Stimulated activated CD4-positive, alpha-beta T cell treated with anti-CD3 and anti-CD28 coated beads, Interleukin-4, amount 100 ng/mL, for 48 hours (primary cell): ENCODE results near the gene FASTKD1.
"Not testable (repeated sequence)": the region's sequence is repeated elsewhere in the genome, so short reads cannot be mapped to it uniquely, and the experiment has no call there.

Experiments used
- DNase-seq, 2 donors: peaks; one replicate each; pipeline ENCODE4 v3.0.0-alpha.2; 2020; ENCODE audit warnings: low read depth in 2 of 2

FASTKD1 gene

GRCh38 chr2:169573160-169573973 is at the start of gene FASTKD1:
Gene FASTKD1, minus strand, starts transcription at chr2:169573865. Its CDS starts 1,836 bp downstream, at chr2:169572029.
- DNase-seq = peak; percentile 80 to 86

GRCh38 chr2:169623235-169623634 is 49.6 kb upstream of the FASTKD1 start:
- no peak for DNase-seq

- no peak for DNase-seq
Measured at GRCh38 chr2:169620509-169620908, 46.8 kb upstream of the FASTKD1 start.

GRCh38 chr2:169619946-169620345 is 46.3 kb upstream of the FASTKD1 start:
- no peak for DNase-seq

- DNase-seq = not testable (repeated sequence)
Measured at GRCh38 chr2:169615982-169616381, 42.3 kb upstream of the FASTKD1 start.

GRCh38 chr2:169613876-169614275 is 40.2 kb upstream of the FASTKD1 start:
- no peak for DNase-seq

GRCh38 chr2:169609264-169609663 is 35.6 kb upstream of the FASTKD1 start:
- no peak for DNase-seq

GRCh38 chr2:169599568-169599967 is 25.9 kb upstream of the FASTKD1 start:
- no peak for DNase-seq

- no peak for DNase-seq
Measured at GRCh38 chr2:169598982-169599381, 25.3 kb upstream of the FASTKD1 start.

- not testable (repeated sequence) for DNase-seq
Measured at GRCh38 chr2:169596546-169596945, 22.9 kb upstream of the FASTKD1 start.

- no peak for DNase-seq
Measured at GRCh38 chr2:169590804-169591203, 17.1 kb upstream of the FASTKD1 start.

- DNase-seq = no peak
Measured at GRCh38 chr2:169585673-169586072, 12.0 kb upstream of the FASTKD1 start.

GRCh38 chr2:169584005-169584877 is 10.6 kb upstream of the FASTKD1 start, which contains the start of gene PPIG:
Gene PPIG, plus strand, starts transcription at chr2:169584351. Its CDS starts 19,691 bp downstream, at chr2:169604042.
- peak; percentile 77 to 84 for DNase-seq

- DNase-seq = no peak
Measured at GRCh38 chr2:169583518-169583917, 9.9 kb upstream of the FASTKD1 start.

GRCh38 chr2:169582552-169583266 is 9.0 kb upstream of the FASTKD1 start:
- not testable (repeated sequence) for DNase-seq

GRCh38 chr2:169579044-169579443 is 5.4 kb upstream of the FASTKD1 start:
- no peak for DNase-seq

GRCh38 chr2:169575264-169575663 is 1.6 kb upstream of the FASTKD1 start:
- not testable (repeated sequence) for DNase-seq

- not testable (repeated sequence) for DNase-seq
Measured at GRCh38 chr2:169574539-169574938, 874 bp upstream of the FASTKD1 start.

GRCh38 chr2:169573974-169574299 is 272 bp upstream of the FASTKD1 start:
- DNase-seq = no peak

- no peak for DNase-seq
Measured at GRCh38 chr2:169572821-169573159, 875 bp downstream of the FASTKD1 start.

GRCh38 chr2:169572189-169572588 is 1.5 kb downstream of the FASTKD1 start:
- no peak for DNase-seq

- DNase-seq = no peak
Measured at GRCh38 chr2:169571571-169571970, 2.1 kb downstream of the FASTKD1 start.
